Measurements from ENCODE around the gene ARHGEF9. TPM values are rescaled to one million over a fixed set of nuclear protein-coding genes. Genes with fewer than 3 reads are reported as not detected.

Gene ARHGEF9
- total RNA-seq, 4 donors from 2014 or later, result 18.7 to 21.4 (median 20.4) TPM

DNA sequence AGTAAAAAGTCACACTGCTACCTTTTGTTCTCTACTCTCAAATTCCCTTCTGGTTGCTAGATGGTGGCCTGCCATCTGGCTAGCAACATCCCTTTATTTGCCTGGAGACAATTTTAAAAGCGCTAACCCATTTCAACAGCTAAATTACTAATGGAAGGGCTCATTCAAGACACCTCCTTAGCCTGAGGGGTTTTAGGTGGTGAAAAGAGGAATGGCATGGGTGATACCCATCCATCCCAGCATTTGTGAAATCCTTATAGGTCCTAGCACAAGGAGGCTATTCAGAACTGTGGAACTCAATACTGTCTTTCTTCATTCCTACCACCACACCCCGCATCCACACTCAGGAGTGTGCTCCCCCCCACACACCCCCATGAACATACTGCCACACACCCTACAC is 33.5 kb downstream of the ARHGEF9 start:
- Histone ChIP-seq H3K27me3 (no peaks in the 10 kb centered on the region), H3K27ac (replicated peaks in 1 of 4) (no peak overlapping the region), H3K4me3 (no peak overlapping the region), H3K9me3 (no peaks in the 10 kb centered on the region), H3K4me1 (peaks cover 9 to 60% (median 39%) of the 10 kb centered on the region in 4 donors), H3K36me3 (no peaks in the 10 kb centered on the region)
- no peak for DNase-seq (ENCODE audit: extremely low spot score)
- WGBS, result 83% methylated on average over 2 of the region's 2 CpGs
- no peak for TF ChIP-seq EP300 (IDR thresholded peaks at IDR 0.05)
- TF ChIP-seq POLR2AphosphoS5 (IDR thresholded peaks at IDR 0.05), result no peak
- no peak for TF ChIP-seq POLR2A (IDR thresholded peaks at IDR 0.05; ENCODE audit: low read depth)
- TF ChIP-seq, protein P1, sequence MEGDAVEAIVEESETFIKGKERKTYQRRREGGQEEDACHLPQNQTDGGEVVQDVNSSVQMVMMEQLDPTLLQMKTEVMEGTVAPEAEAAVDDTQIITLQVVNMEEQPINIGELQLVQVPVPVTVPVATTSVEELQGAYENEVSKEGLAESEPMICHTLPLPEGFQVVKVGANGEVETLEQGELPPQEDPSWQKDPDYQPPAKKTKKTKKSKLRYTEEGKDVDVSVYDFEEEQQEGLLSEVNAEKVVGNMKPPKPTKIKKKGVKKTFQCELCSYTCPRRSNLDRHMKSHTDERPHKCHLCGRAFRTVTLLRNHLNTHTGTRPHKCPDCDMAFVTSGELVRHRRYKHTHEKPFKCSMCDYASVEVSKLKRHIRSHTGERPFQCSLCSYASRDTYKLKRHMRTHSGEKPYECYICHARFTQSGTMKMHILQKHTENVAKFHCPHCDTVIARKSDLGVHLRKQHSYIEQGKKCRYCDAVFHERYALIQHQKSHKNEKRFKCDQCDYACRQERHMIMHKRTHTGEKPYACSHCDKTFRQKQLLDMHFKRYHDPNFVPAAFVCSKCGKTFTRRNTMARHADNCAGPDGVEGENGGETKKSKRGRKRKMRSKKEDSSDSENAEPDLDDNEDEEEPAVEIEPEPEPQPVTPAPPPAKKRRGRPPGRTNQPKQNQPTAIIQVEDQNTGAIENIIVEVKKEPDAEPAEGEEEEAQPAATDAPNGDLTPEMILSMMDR (IDR thresholded peaks at IDR 0.05), result no peak
- intact Hi-C loops (cut with DNase I), result loop anchor here (10.0 kb wide), 1 partner anchor 453 kb away; the partner anchor contains the start of gene AMER1

DNA sequence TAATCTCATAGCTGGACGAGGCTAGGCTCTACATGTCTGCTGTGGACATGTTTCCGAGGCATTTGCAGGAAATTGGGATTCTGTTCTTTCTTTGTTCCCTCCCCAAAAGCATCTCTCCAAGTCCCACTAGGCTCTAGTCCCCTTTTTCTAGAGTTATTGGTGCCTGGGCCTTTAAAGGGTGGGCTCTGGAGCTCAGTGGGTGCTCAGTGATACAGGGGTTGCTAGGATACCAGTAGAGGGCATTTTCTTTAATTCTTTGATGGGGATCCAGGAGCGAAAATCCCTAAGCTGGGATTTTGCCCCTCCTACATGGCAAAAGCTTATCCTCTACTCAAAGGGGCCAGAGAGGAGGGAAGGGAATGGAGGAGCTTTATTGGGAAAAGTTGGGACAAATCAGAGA is 34.2 kb downstream of the ARHGEF9 start:
- TF ChIP-seq POLR2AphosphoS5 (IDR thresholded peaks at IDR 0.05), result no peak
- TF ChIP-seq POLR2A (IDR thresholded peaks at IDR 0.05; ENCODE audit: low read depth), result no peak
- TF ChIP-seq EP300 (IDR thresholded peaks at IDR 0.05), result no peak
- TF ChIP-seq, protein P1 (IDR thresholded peaks at IDR 0.05), result no peak
- intact Hi-C loops (cut with DNase I), result loop anchor here (10.0 kb wide), 1 partner anchor 454 kb away; the partner anchor contains the start of gene AMER1
- Histone ChIP-seq H3K9me3 (no peaks in the 10 kb centered on the region), H3K36me3 (no peaks in the 10 kb centered on the region), H3K27me3 (no peaks in the 10 kb centered on the region), H3K4me3 (no peak overlapping the region), H3K27ac (replicated peaks in 1 of 4) (no peak overlapping the region), H3K4me1 (peaks cover 15 to 59% (median 42%) of the 10 kb centered on the region in 4 donors)
- DNase-seq (ENCODE audit: extremely low spot score), result no peak
- 41% methylated on average over 3 of the region's 3 CpGs for WGBS

GRCh38 chrX:63747331-63747730 is 37.7 kb downstream of the ARHGEF9 start:
- Histone ChIP-seq H3K9me3 (no peaks in the 10 kb centered on the region), H3K4me3 (no peak overlapping the region), H3K4me1 (peaks cover 16 to 41% (median 33%) of the 10 kb centered on the region in 4 donors), H3K36me3 (no peaks in the 10 kb centered on the region), H3K27me3 (no peaks in the 10 kb centered on the region), H3K27ac (replicated peaks in 1 of 4) (no peak overlapping the region)
- DNase-seq (ENCODE audit: extremely low spot score), result no peak
- TF ChIP-seq POLR2AphosphoS5 (IDR thresholded peaks at IDR 0.05) (no peak), POLR2A (IDR thresholded peaks at IDR 0.05; ENCODE audit: low read depth) (no peak), EP300 (IDR thresholded peaks at IDR 0.05) (no peak)
- TF ChIP-seq, protein P1 (IDR thresholded peaks at IDR 0.05), result no peak
- intact Hi-C loops (cut with DNase I), result no loop called here
- 46% methylated on average over 2 of the region's 2 CpGs for WGBS

DNA sequence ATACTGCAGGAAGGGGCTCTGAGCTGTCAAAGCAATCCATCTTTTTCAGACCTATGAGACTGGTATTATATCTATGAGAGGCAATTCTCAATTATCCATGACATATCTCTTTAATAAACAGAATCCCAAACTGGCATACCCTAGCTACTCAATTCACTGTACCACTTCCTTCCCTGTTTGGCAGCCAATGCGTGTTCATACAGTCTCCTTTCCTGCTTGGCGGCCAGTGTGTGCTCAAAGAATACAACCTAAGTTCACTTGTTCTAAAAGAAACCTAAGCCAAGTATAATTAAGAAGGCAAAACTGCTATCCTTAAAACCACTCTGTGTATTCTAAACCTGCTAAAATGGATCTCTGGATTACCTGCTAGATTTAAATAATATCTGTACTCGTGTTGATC is 38.3 kb downstream of the ARHGEF9 start:
- intact Hi-C loops (cut with DNase I), result no loop called here
- no peak overlapping the region for H3K27ac ChIP-seq (replicated peaks in 1 of 4)
- peaks cover 16 to 35% (median 29%) of the 10 kb centered on the region in 4 donors for H3K4me1 ChIP-seq
- no peak overlapping the region for H3K4me3 ChIP-seq
- H3K27me3 ChIP-seq, result no peaks in the 10 kb centered on the region
- no peaks in the 10 kb centered on the region for H3K36me3 ChIP-seq
- TF ChIP-seq EP300 (IDR thresholded peaks at IDR 0.05), result no peak
- no peak for TF ChIP-seq POLR2A (IDR thresholded peaks at IDR 0.05; ENCODE audit: low read depth)
- H3K9me3 ChIP-seq, result no peaks in the 10 kb centered on the region
- 50% methylated on average over 3 of the region's 3 CpGs for WGBS
- DNase-seq (ENCODE audit: extremely low spot score), result no peak

GRCh38 chrX:63746278-63746677 is 38.7 kb downstream of the ARHGEF9 start:
- H3K27ac ChIP-seq (replicated peaks in 1 of 4), result no peak overlapping the region

More at GRCh38 chrX:63746278-63746677, 38.7 kb downstream of the ARHGEF9 start:
- TF ChIP-seq, protein P1 (IDR thresholded peaks at IDR 0.05), result no peak
- TF ChIP-seq POLR2A (IDR thresholded peaks at IDR 0.05; ENCODE audit: low read depth) (no peak), POLR2AphosphoS5 (IDR thresholded peaks at IDR 0.05) (no peak), EP300 (IDR thresholded peaks at IDR 0.05) (no peak)
- no peaks in the 10 kb centered on the region for H3K27me3 ChIP-seq
- WGBS, result 76% methylated on average over 1 of the region's 1 CpG
- H3K9me3 ChIP-seq, result no peaks in the 10 kb centered on the region
- H3K4me3 ChIP-seq, result no peak overlapping the region
- intact Hi-C loops (cut with DNase I), result no loop called here
- no peaks in the 10 kb centered on the region for H3K36me3 ChIP-seq
- DNase-seq (ENCODE audit: extremely low spot score), result no peak
- peaks cover 16 to 31% (median 25%) of the 10 kb centered on the region in 4 donors for H3K4me1 ChIP-seq
